Pancreas (tissue), 10 donors: ENCODE results near the gene GORAB. TPM values are rescaled to one million over a fixed set of nuclear protein-coding genes. Genes with fewer than 3 reads are reported as not detected.

Source experiments
- ATAC-seq, 4 donors: fragments of 200-7000 bp; cut with Tn5 transposase; one replicate each; pipeline versions ENCODE4 v1.8.0 to v1.9.1; 2020; ENCODE audit warnings: mild to moderate bottlenecking in 4 of 4, moderate library complexity in 4 of 4
- DNase-seq, 6 donors: peaks; one replicate each; pipeline ENCODE4 v3.0.0-alpha.2; 2020
- FAIRE-seq: peaks from 2 replicates; lab custom pipeline; 2012; peaks lifted over from hg19 to GRCh38; lab: Jason Lieb, UNC
- H3K27ac ChIP-seq, 4 donors: fragments of 200-600 bp; sonication (generic); 1 replicate in 3 of 4; 2 replicates in 1 of 4; pipeline versions ENCODE4 v1.5.0 to v1.8.0; 2020
- H3K27me3 ChIP-seq, 4 donors: fragments of 200-600 bp; one replicate each; pipeline ENCODE4 v1.8.0; 2021
- H3K36me3 ChIP-seq, 3 donors: fragments of 200-600 bp; sonication (generic) in 1 of 3; one replicate each; pipeline versions ENCODE4 v1.5.0 to v1.8.0; 2020 to 2021
- H3K4me1 ChIP-seq, 3 donors: fragments of 200-600 bp; one replicate each; pipeline ENCODE4 v1.8.0; 2021
- H3K4me3 ChIP-seq, 4 donors: fragments of 200-600 bp; sonication (generic) in 2 of 4; one replicate each; pipeline versions ENCODE4 v1.5.0 to v1.8.0; 2020 to 2021
- H3K9me3 ChIP-seq, 4 donors: fragments of 200-600 bp; one replicate each; pipeline ENCODE4 v1.8.0; 2021
- CTCF ChIP-seq, 4 donors: fragments of 200-600 bp; sonication (generic) in 3 of 4; IDR thresholded peaks; one replicate each; pipeline versions ENCODE4 v1.5.0 to v1.8.0; 2021; ENCODE audit warnings: antibody characterized with exemption in 4 of 4
- WGBS, 2 donors: extraction: QIAGEN DNeasy Blood & Tissue Kit; methylation state at CpG; one replicate each; pipeline ENCODE4 v1.1.7; 2013; 5-methylcytosine and 5-hydroxymethylcytosine counted together
- intact Hi-C, 3 donors: fragments of 100-400 bp; cut with DNase I; formaldehyde crosslinking; loops; one replicate each; pipeline versions ENCODE4 v1.11.1 to v1.14.2; 2022
- polyA plus RNA-seq, 2 donors: library from polyadenylated mRNA; stranded (reverse); fragments of 200-250 nt; gene quantifications; one replicate each; pipeline ENCODE4 v1.2.3, GENCODE V29; 2013
- total RNA-seq, 6 donors: library from RNA; stranded (reverse); fragmentation: NEBNext Ultra II Directional in 4 of 6; extraction: Animal tissue kit (Norgen Biotek cat#: 25700) in 4 of 6; gene quantifications; one replicate each; pipeline versions ENCODE4 v1.2.1 to v1.2.4, GENCODE V29; 2021 to 2023
- donor health status: healthy with polysubstance abuse.
- donor health status: DM: no; HTN: no; CAD: no; lungs with moderate emphysema.
- donor health status: DM: no; HTN: no; CAD: no.
- donor health status: control.
- donor health status: control.
- donor health status: Bipolar disorder and iron deficiency.
- donor health status: DM: yes; HTN: yes; CAD: no.
- donor health status: DM: no; HTN: no; CAD: no.
- donor health status: DM: no; HTN: no; CAD: no.
- donor health status: DM: yes; HTN: yes; CAD: no.

GORAB gene
- total and polyA plus RNA-seq, 8 donors: 4.5 to 17.3 (median 6.9) TPM

- Histone ChIP-seq H3K36me3 (peaks cover 0 to 61% (median 19%) of the 10 kb centered on the region in 3 donors), H3K4me1 (no peaks in the 10 kb centered on the region), H3K27me3 (no peaks in the 10 kb centered on the region), H3K4me3 (no peak overlapping the region), H3K9me3 (no peaks in the 10 kb centered on the region), H3K27ac (no peak overlapping the region)
- ATAC-seq (peak in 1 of 4 donors; percentile 13), DNase-seq (no peak), FAIRE-seq (no peak)
- TF ChIP-seq CTCF (IDR thresholded peaks at IDR 0.05): no peak
- WGBS, 2 donors: 87 to 97% methylated on average over 1 of the region's 1 CpG
- intact Hi-C loops: no loop called here
Observed at GRCh38 chr1:170545476-170545875, 13.5 kb downstream of the GORAB start.

GRCh38 chr1:170547255-170547654 is 15.3 kb downstream of the GORAB start:
- WGBS, 2 donors: 93% methylated on average over 1 of the region's 1 CpG
- ATAC-seq (no peak), DNase-seq (no peak), FAIRE-seq (no peak)
- intact Hi-C loops: no loop called here
- TF ChIP-seq CTCF (IDR thresholded peaks at IDR 0.05): no peak
- H3K9me3 ChIP-seq: no peaks in the 10 kb centered on the region
- H3K36me3 ChIP-seq: peaks cover 0 to 61% (median 19%) of the 10 kb centered on the region in 3 donors
- no peaks in the 10 kb centered on the region for H3K27me3 ChIP-seq
- H3K27ac ChIP-seq: no peak overlapping the region
- no peaks in the 10 kb centered on the region for H3K4me1 ChIP-seq
- no peak overlapping the region for H3K4me3 ChIP-seq

- no peaks in the 10 kb centered on the region for H3K27me3 ChIP-seq
- H3K9me3 ChIP-seq: no peaks in the 10 kb centered on the region
- no peaks in the 10 kb centered on the region for H3K4me1 ChIP-seq
- ATAC-seq (no peak), FAIRE-seq (no peak), DNase-seq (no peak)
- peaks cover 0 to 58% (median 18%) of the 10 kb centered on the region in 3 donors for H3K36me3 ChIP-seq
- no peak for TF ChIP-seq CTCF (IDR thresholded peaks at IDR 0.05)
- no peak overlapping the region for H3K27ac ChIP-seq
- no peak overlapping the region for H3K4me3 ChIP-seq
- intact Hi-C loops: no loop called here
Observed at GRCh38 chr1:170548497-170548896, 16.5 kb downstream of the GORAB start.

GRCh38 chr1:170555370-170555769 is 23.4 kb downstream of the GORAB start:
- intact Hi-C loops: no loop called here
- H3K9me3 ChIP-seq: no peaks in the 10 kb centered on the region
- 93 to 98% methylated on average over 1 of the region's 1 CpG for WGBS, 2 donors
- no peaks in the 10 kb centered on the region for H3K27me3 ChIP-seq
- no peaks in the 10 kb centered on the region for H3K4me1 ChIP-seq
- H3K36me3 ChIP-seq: peaks cover 0 to 30% (median 7%) of the 10 kb centered on the region in 3 donors
- H3K4me3 ChIP-seq: no peak overlapping the region
- DNase-seq (no peak), FAIRE-seq (no peak), ATAC-seq (no peak)
- H3K27ac ChIP-seq: no peak overlapping the region
- no peak for TF ChIP-seq CTCF (IDR thresholded peaks at IDR 0.05)

- H3K4me1 ChIP-seq: no peaks in the 10 kb centered on the region
- H3K36me3 ChIP-seq: peaks cover 0 to 21% (median 7%) of the 10 kb centered on the region in 3 donors
- no peaks in the 10 kb centered on the region for H3K9me3 ChIP-seq
- no peaks in the 10 kb centered on the region for H3K27me3 ChIP-seq
- H3K27ac ChIP-seq: no peak overlapping the region
- intact Hi-C loops: no loop called here
- no peak for ATAC-seq
- no peak for TF ChIP-seq CTCF (IDR thresholded peaks at IDR 0.05)
- no peak overlapping the region for H3K4me3 ChIP-seq
- DNase-seq: no peak
- FAIRE-seq: no peak
Observed at GRCh38 chr1:170556917-170557316, 25.0 kb downstream of the GORAB start.
